ENCODE results near the gene TSPEAR.

TSPEAR gene

DNA sequence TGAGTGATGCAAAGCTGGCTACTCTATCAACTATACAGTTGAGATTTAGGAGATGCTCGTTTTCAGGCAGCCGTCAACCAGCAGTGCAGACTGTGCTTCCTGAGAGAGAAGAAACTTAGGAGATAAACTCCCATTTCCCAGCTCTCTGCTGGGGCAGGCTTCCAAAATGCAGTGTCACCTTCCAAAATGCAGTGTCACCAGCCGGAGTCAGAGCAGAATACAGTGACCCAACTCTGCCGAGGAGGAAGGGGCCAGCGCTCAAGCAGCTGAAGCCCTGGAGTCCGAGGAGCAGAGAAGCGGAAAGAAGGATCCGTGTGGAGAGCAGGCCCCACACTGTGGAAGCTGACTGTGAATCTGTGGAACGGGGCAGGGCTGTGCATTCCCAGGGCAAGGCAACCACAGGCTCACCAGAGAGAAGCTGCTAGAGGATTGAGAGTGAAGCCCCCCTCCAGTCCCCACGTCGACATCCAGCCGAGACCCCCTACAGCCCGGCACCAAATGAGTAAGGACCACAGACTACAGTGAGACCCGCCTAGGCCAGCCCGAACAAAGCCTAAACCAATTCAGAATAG, 28.7 kb downstream of the TSPEAR start:
- TF ChIP-seq, protein P1, sequence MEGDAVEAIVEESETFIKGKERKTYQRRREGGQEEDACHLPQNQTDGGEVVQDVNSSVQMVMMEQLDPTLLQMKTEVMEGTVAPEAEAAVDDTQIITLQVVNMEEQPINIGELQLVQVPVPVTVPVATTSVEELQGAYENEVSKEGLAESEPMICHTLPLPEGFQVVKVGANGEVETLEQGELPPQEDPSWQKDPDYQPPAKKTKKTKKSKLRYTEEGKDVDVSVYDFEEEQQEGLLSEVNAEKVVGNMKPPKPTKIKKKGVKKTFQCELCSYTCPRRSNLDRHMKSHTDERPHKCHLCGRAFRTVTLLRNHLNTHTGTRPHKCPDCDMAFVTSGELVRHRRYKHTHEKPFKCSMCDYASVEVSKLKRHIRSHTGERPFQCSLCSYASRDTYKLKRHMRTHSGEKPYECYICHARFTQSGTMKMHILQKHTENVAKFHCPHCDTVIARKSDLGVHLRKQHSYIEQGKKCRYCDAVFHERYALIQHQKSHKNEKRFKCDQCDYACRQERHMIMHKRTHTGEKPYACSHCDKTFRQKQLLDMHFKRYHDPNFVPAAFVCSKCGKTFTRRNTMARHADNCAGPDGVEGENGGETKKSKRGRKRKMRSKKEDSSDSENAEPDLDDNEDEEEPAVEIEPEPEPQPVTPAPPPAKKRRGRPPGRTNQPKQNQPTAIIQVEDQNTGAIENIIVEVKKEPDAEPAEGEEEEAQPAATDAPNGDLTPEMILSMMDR (IDR thresholded peaks at IDR 0.05; ENCODE audit: insufficient read depth, low read depth, low read length, missing control alignments): no peak
- DNase-seq (ENCODE audit: low read depth): no peak

DNA sequence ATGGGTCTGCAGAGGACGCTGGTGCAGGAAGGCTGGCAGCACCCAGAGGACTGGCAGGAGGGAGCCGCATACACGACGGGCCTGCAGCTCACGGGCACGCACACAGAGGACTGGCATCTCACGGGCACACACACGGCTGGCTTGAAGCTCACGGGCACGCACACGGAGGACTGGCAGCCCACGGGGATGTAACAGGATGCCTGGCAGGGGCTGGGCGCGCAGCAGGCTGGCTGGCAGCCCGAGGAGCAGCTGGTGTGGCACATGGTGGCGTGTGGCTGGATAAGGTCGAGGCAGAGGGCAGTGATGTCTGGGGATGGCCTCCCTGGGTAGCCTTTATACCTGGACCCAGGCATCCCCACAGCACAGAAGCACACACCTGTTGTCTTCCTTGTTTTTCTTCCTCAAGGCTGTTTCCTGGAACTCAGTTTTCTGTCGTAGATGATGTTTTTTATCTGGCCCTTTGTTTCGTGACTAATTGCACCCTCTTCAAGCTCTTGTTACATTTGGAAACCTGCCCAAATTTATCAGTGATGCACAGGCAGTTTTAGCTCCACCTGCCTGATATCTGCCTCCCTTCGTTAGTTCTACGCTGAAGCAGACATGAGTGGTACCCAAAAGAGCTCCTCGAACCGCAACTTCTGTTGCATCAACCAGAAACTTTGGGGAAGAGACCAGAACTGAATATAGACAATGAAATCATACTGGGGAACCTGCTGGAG, 29.4 kb downstream of the TSPEAR start, which contains the start of gene KRTAP12-1:
Gene KRTAP12-1, minus strand, starts transcription at position 303 of the 719 bp plus-strand sequence. Its CDS starts 40 bp downstream, at position 263.
- DNase-seq (ENCODE audit: low read depth): no peak
- H3K4me3 ChIP-seq (ENCODE audit: low read length): no peak within 1 kb of the TSS
- TF ChIP-seq, protein P1 (IDR thresholded peaks at IDR 0.05; ENCODE audit: insufficient read depth, low read depth, low read length, missing control alignments): no peak

More for the DNA sequence above, 28.7 kb downstream of the TSPEAR start:
- no peak overlapping the region for H3K4me3 ChIP-seq (ENCODE audit: low read length)

DNA sequence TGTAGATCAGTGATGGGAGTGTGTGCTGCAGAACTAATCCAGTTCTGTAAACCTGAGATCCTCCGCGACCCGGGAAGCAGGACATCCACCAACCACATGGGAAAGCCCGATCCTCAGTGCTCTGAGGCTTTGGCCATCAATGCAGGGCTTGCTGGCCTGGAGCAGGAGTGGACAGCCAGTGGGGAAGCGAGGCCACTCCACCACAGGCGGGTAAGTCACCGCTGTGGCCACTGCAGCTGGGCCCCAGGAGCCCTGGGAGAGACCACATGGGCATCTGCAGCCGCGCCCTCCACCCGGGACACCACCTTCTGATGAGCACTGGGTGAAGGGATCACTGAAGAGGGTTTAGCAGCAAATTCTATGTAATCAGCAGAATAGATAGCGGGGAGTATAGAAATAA, 30.2 kb downstream of the TSPEAR start:
- no peak overlapping the region for H3K4me3 ChIP-seq (ENCODE audit: low read length)
- TF ChIP-seq, protein P1 (IDR thresholded peaks at IDR 0.05; ENCODE audit: insufficient read depth, low read depth, low read length, missing control alignments): no peak
- no peak for DNase-seq (ENCODE audit: low read depth)

DNA sequence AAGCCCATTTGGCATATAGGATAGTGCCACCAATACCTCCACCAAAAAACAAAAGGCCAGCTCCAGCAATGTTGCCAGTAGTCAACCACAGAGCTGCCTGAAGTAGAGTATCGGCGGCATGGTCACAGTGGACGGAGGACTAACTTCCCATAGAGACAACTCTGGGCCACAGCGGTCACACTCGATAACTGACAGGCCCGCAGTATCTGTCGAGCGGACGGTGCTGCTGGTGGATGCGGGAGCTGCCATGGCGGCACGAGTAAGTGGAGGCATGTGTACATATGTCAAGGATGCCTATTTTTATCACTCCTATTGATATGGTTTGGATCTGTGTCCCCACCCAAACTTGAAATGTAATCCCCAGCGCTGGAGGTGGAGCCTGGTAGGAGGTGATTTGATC, 33.5 kb downstream of the TSPEAR start:
- DNase-seq (ENCODE audit: low read depth): no peak
- TF ChIP-seq, protein P1 (IDR thresholded peaks at IDR 0.05; ENCODE audit: insufficient read depth, low read depth, low read length, missing control alignments): no peak
- no peak overlapping the region for H3K4me3 ChIP-seq (ENCODE audit: low read length)

DNA sequence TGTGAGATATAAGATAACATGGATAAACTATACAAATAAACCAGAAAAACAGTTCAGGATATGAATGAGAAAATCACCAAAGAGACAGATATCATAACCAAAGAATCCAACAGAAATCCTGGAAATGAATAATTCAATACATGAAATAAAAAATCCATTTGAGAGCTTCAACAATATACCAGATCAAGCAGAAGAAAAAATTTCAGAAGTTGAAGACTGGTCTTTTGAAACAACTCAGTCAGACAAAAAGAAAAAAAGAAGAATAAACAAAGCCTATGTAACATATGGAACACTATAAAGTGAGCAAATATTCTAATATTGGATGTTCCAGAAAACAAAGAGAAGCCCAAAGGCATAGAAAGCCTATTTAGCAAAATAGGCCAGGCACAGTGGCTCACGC, 39.5 kb downstream of the TSPEAR start:
- H3K4me3 ChIP-seq (ENCODE audit: low read length): no peak overlapping the region
- TF ChIP-seq, protein P1 (IDR thresholded peaks at IDR 0.05; ENCODE audit: insufficient read depth, low read depth, low read length, missing control alignments): no peak
- no peak for DNase-seq (ENCODE audit: low read depth)

DNA sequence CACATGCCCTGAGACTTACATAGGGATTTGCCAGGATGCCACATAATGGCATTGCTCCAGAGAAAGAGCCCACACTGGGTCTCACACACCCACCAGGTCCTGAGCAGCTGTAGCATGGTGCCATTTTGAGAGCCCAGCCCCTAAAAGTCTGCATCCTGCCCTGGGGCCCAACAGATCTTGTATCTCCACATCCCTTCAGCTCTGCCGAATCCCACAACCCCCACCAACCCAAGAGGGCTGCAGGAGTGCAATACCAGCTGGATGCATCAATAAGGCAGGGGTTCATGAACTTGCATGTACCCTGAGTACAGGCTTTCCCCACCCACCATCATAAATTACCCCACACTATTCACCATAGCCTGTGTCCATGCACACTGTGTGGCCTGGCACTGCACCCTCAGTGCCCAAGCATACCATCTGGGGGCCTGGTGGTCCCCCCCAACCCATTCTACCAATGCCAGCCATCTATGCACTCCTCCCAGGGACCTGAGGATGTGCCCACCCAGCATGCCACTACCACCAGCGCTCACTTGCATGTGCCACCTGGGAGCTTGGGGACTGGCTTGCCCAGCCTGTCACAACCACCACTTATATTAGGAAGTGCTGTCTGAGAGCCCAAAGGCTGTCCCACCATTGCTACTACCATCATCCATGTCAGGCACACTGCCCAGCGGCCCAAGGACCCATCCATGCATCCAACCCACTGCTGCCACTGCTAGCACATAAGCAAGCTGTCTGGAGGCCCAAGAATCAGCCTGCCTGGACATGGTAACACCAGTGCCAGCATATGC, 40.5 kb downstream of the TSPEAR start:
- TF ChIP-seq, protein P1 (IDR thresholded peaks at IDR 0.05; ENCODE audit: insufficient read depth, low read depth, low read length, missing control alignments): no peak
- H3K4me3 ChIP-seq (ENCODE audit: low read length): no peak overlapping the region
- no peak for DNase-seq (ENCODE audit: low read depth)
